GM23338 (cell line): ENCODE data around the gene C2CD4D.

Source experiments
- EZH2 ChIP-seq: fragments of 200-600 bp; sonication (generic); IDR thresholded peaks from one replicate; pipeline ENCODE4 v1.8.0; 2017; ENCODE audit warnings: antibody characterized with exemption, mild to moderate bottlenecking, low read depth; ENCODE audit not compliant: unreplicated experiment
- TF ChIP-seq, protein P1 (sequence below), 2 experiments: fragments of 200-600 bp in 1 of 2; sonication (generic) in 1 of 2; conservative IDR thresholded peaks; 2 replicates each; pipeline versions ENCODE4 v1.5.1 to v1.6.1; 2016 to 2017; ENCODE audit warnings: antibody characterized with exemption in 2 of 2, low read depth in 2 of 2, mild to moderate bottlenecking in 2 of 2, moderate library complexity in 1 of 2
- TF ChIP-seq, protein P2 (sequence below): IDR thresholded peaks from one replicate; pipeline ENCODE4 v1.6.1; 2018; ENCODE audit warnings: antibody characterized with exemption; ENCODE audit not compliant: unreplicated experiment

DNA sequence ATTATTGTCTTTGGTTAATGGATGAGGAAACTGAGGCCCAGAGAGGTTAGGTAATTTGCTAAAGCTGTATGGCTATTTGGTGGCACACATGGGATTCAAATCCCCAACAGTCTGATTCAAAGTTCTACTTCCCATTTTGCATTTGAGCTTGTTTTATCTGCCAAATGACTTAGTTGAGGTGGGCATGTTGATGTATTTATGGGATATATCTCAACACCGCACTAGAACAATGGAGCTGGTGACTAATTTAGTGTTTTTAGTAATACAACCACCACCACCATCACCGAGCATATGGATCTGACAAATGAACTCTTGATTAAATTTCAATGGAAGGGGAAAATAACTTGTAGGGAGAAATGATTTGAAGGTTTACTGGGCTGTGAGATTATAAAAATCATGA, 42.8 kb upstream of the C2CD4D start:
- TF ChIP-seq EZH2, result no peak
- TF ChIP-seq, protein P1, sequence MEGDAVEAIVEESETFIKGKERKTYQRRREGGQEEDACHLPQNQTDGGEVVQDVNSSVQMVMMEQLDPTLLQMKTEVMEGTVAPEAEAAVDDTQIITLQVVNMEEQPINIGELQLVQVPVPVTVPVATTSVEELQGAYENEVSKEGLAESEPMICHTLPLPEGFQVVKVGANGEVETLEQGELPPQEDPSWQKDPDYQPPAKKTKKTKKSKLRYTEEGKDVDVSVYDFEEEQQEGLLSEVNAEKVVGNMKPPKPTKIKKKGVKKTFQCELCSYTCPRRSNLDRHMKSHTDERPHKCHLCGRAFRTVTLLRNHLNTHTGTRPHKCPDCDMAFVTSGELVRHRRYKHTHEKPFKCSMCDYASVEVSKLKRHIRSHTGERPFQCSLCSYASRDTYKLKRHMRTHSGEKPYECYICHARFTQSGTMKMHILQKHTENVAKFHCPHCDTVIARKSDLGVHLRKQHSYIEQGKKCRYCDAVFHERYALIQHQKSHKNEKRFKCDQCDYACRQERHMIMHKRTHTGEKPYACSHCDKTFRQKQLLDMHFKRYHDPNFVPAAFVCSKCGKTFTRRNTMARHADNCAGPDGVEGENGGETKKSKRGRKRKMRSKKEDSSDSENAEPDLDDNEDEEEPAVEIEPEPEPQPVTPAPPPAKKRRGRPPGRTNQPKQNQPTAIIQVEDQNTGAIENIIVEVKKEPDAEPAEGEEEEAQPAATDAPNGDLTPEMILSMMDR (conservative IDR thresholded peaks at IDR 0.05; ENCODE audit: low read depth in 2 of 2), result no peak
- TF ChIP-seq, protein P2, sequence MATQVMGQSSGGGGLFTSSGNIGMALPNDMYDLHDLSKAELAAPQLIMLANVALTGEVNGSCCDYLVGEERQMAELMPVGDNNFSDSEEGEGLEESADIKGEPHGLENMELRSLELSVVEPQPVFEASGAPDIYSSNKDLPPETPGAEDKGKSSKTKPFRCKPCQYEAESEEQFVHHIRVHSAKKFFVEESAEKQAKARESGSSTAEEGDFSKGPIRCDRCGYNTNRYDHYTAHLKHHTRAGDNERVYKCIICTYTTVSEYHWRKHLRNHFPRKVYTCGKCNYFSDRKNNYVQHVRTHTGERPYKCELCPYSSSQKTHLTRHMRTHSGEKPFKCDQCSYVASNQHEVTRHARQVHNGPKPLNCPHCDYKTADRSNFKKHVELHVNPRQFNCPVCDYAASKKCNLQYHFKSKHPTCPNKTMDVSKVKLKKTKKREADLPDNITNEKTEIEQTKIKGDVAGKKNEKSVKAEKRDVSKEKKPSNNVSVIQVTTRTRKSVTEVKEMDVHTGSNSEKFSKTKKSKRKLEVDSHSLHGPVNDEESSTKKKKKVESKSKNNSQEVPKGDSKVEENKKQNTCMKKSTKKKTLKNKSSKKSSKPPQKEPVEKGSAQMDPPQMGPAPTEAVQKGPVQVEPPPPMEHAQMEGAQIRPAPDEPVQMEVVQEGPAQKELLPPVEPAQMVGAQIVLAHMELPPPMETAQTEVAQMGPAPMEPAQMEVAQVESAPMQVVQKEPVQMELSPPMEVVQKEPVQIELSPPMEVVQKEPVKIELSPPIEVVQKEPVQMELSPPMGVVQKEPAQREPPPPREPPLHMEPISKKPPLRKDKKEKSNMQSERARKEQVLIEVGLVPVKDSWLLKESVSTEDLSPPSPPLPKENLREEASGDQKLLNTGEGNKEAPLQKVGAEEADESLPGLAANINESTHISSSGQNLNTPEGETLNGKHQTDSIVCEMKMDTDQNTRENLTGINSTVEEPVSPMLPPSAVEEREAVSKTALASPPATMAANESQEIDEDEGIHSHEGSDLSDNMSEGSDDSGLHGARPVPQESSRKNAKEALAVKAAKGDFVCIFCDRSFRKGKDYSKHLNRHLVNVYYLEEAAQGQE, result no peak
